SK-N-MC (cell line): ENCODE data around the gene TSPEAR.

Source experiments
- EZH2 ChIP-seq: fragments of 200-600 bp; sonication (generic); IDR thresholded peaks from one replicate; pipeline ENCODE4 v1.6.1; 2017; ENCODE audit warnings: antibody characterized with exemption
- POLR2AphosphoS5 ChIP-seq: IDR thresholded peaks from 2 replicates; pipeline ENCODE4 v1.6.1; 2012; ENCODE audit warnings: mild to moderate bottlenecking, low read depth, low read length, borderline replicate concordance

DNA sequence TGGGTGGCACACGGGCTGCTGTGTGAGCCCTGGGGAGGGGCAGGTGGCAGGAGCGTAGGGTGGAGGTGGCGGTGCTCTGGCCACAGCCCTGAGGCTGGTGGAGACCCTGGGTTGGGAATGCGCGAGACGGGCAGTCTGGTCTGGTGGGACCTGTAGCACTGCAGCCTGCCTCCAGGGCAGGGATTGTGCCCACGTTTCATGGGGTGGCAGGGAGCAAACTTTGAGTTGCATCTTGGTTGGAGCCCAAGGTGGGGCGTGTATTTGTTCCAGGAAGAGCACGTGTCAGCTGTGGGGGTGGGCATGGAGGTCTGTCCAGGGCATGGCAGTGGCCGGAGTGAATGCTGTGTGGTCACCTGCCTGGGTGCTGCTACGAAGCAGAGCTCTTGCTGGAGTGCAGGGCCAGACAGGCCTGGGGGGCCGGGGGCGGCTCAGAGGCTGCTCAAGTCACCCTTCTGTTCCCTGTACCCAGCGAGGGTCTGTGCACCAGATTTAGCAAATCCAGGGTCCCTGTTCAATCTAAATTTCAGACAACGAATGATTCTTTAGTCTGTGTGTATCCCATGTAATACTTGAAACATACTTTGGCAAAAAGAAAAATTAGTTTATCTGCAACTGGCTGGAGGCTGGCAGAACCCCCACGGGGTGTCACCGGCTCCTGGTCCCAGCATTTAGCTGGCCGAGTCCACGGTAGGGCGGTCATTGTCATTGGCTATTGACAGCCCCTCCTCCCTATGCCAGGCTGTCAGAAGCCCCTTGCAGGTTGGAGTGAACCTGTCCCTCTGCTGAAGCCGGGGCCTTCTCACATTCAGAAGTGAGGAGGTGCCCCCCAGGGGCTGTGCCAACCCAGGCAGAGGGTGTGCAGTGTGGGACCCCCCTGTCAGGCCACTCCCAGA, 198.6 kb downstream of the TSPEAR start:
- TF ChIP-seq POLR2AphosphoS5 (no peak), EZH2 (no peak)
